ENCODE measurements around the gene PWP1.
"Not testable (repeated sequence)": the region's sequence is repeated elsewhere in the genome, so short reads cannot be mapped to it uniquely, and the experiment has no call there.

PWP1 gene

GRCh38 chr12:107668320-107669098, 17.1 kb upstream of the PWP1 start:
- Histone ChIP-seq H3K36me3 (ENCODE audit: control insufficient read depth in 2 of 2, insufficient read depth in 2 of 2, low read length in 2 of 2) (no peaks in the 10 kb centered on the region), H3K9me3 (ENCODE audit: control insufficient read depth in 2 of 2, low read length in 2 of 2) (no peaks in the 10 kb centered on the region), H3K4me1 (ENCODE audit: control insufficient read depth, insufficient read depth, low read length) (no peaks in the 10 kb centered on the region), H3K27ac (ENCODE audit: low read length) (no peak overlapping the region), H3K27me3 (ENCODE audit: control insufficient read depth in 1 of 2, insufficient read depth in 2 of 2, low read length in 2 of 2) (peaks cover 6 to 14% of the 10 kb centered on the region in 2 donors), H3K9ac (ENCODE audit: low read length in 2 of 2) (no peak overlapping the region), H3K4me3 (ENCODE audit: low read length in 2 of 2) (no peak overlapping the region)

GRCh38 chr12:107669946-107670345, 15.7 kb upstream of the PWP1 start:
- Histone ChIP-seq H3K4me3 (ENCODE audit: low read length in 2 of 2) (no peak overlapping the region), H3K9me3 (ENCODE audit: control insufficient read depth in 2 of 2, low read length in 2 of 2) (no peaks in the 10 kb centered on the region)

GRCh38 chr12:107670999-107671643, 14.5 kb upstream of the PWP1 start:
- Histone ChIP-seq H3K9me3 (ENCODE audit: control insufficient read depth in 2 of 2, low read length in 2 of 2) (no peaks in the 10 kb centered on the region), H3K27ac (ENCODE audit: low read length) (no peak overlapping the region), H3K4me3 (ENCODE audit: low read length in 2 of 2) (no peak overlapping the region), H3K9ac (ENCODE audit: low read length in 2 of 2) (no peak overlapping the region), H3K36me3 (ENCODE audit: control insufficient read depth in 2 of 2, insufficient read depth in 2 of 2, low read length in 2 of 2) (no peaks in the 10 kb centered on the region), H3K27me3 (ENCODE audit: control insufficient read depth in 1 of 2, insufficient read depth in 2 of 2, low read length in 2 of 2) (peaks cover 6 to 17% of the 10 kb centered on the region in 2 donors), H3K4me1 (ENCODE audit: control insufficient read depth, insufficient read depth, low read length) (no peaks in the 10 kb centered on the region)

More at GRCh38 chr12:107669946-107670345, 15.7 kb upstream of the PWP1 start:
- H3K36me3 ChIP-seq (ENCODE audit: control insufficient read depth in 2 of 2, insufficient read depth in 2 of 2, low read length in 2 of 2) = no peaks in the 10 kb centered on the region
- H3K27me3 ChIP-seq (ENCODE audit: control insufficient read depth in 1 of 2, insufficient read depth in 2 of 2, low read length in 2 of 2) = peaks cover 6 to 14% of the 10 kb centered on the region in 2 donors
- H3K4me1 ChIP-seq (ENCODE audit: control insufficient read depth, insufficient read depth, low read length) = no peaks in the 10 kb centered on the region
- no peak overlapping the region for H3K27ac ChIP-seq (ENCODE audit: low read length)
- no peak overlapping the region for H3K9ac ChIP-seq (ENCODE audit: low read length in 2 of 2)

GRCh38 chr12:107677671-107678070, 7.9 kb upstream of the PWP1 start:
- Histone ChIP-seq H3K27me3 (ENCODE audit: control insufficient read depth in 1 of 2, insufficient read depth in 2 of 2, low read length in 2 of 2) (peaks cover 0 to 16% of the 10 kb centered on the region in 2 donors), H3K4me3 (ENCODE audit: low read length in 2 of 2) (no peak overlapping the region), H3K9me3 (ENCODE audit: control insufficient read depth in 2 of 2, low read length in 2 of 2) (no peaks in the 10 kb centered on the region), H3K9ac (ENCODE audit: low read length in 2 of 2) (no peak overlapping the region), H3K27ac (ENCODE audit: low read length) (no peak overlapping the region), H3K36me3 (ENCODE audit: control insufficient read depth in 2 of 2, insufficient read depth in 2 of 2, low read length in 2 of 2) (no peaks in the 10 kb centered on the region), H3K4me1 (ENCODE audit: control insufficient read depth, insufficient read depth, low read length) (no peaks in the 10 kb centered on the region)

GRCh38 chr12:107679336-107679735, 6.3 kb upstream of the PWP1 start:
- Histone ChIP-seq H3K9ac (ENCODE audit: low read length in 2 of 2) (no peak overlapping the region), H3K36me3 (ENCODE audit: control insufficient read depth in 2 of 2, insufficient read depth in 2 of 2, low read length in 2 of 2) (no peaks in the 10 kb centered on the region), H3K27ac (ENCODE audit: low read length) (no peak overlapping the region), H3K27me3 (ENCODE audit: control insufficient read depth in 1 of 2, insufficient read depth in 2 of 2, low read length in 2 of 2) (peaks cover 0 to 16% of the 10 kb centered on the region in 2 donors), H3K9me3 (ENCODE audit: control insufficient read depth in 2 of 2, low read length in 2 of 2) (no peaks in the 10 kb centered on the region), H3K4me1 (ENCODE audit: control insufficient read depth, insufficient read depth, low read length) (no peaks in the 10 kb centered on the region), H3K4me3 (ENCODE audit: low read length in 2 of 2) (no peak overlapping the region)

- H3K9ac ChIP-seq (ENCODE audit: low read length in 2 of 2) = no peak overlapping the region
- H3K27ac ChIP-seq (ENCODE audit: low read length) = no peak overlapping the region
- H3K9me3 ChIP-seq (ENCODE audit: control insufficient read depth in 2 of 2, low read length in 2 of 2) = no peaks in the 10 kb centered on the region
- no peak overlapping the region for H3K4me3 ChIP-seq (ENCODE audit: low read length in 2 of 2)
- H3K4me1 ChIP-seq (ENCODE audit: control insufficient read depth, insufficient read depth, low read length) = peaks cover 10% of the 10 kb centered on the region
- H3K27me3 ChIP-seq (ENCODE audit: control insufficient read depth in 1 of 2, insufficient read depth in 2 of 2, low read length in 2 of 2) = peaks cover 0 to 13% of the 10 kb centered on the region in 2 donors
- no peaks in the 10 kb centered on the region for H3K36me3 ChIP-seq (ENCODE audit: control insufficient read depth in 2 of 2, insufficient read depth in 2 of 2, low read length in 2 of 2)
Measured at GRCh38 chr12:107681455-107681835, 4.2 kb upstream of the PWP1 start.

GRCh38 chr12:107681836-107682820, 3.5 kb upstream of the PWP1 start:
- H3K27ac ChIP-seq (ENCODE audit: low read length) = no peak overlapping the region
- H3K9me3 ChIP-seq (ENCODE audit: control insufficient read depth in 2 of 2, low read length in 2 of 2) = no peaks in the 10 kb centered on the region
- H3K36me3 ChIP-seq (ENCODE audit: control insufficient read depth in 2 of 2, insufficient read depth in 2 of 2, low read length in 2 of 2) = no peaks in the 10 kb centered on the region
- H3K27me3 ChIP-seq (ENCODE audit: control insufficient read depth in 1 of 2, insufficient read depth in 2 of 2, low read length in 2 of 2) = peaks cover 0 to 10% of the 10 kb centered on the region in 2 donors
- peaks cover 17% of the 10 kb centered on the region for H3K4me1 ChIP-seq (ENCODE audit: control insufficient read depth, insufficient read depth, low read length)
- no peak overlapping the region for H3K9ac ChIP-seq (ENCODE audit: low read length in 2 of 2)
- H3K4me3 ChIP-seq (ENCODE audit: low read length in 2 of 2) = no peak overlapping the region

- Histone ChIP-seq H3K27ac (ENCODE audit: low read length) (no peak overlapping the region), H3K9me3 (ENCODE audit: control insufficient read depth in 2 of 2, low read length in 2 of 2) (no peaks in the 10 kb centered on the region), H3K27me3 (ENCODE audit: control insufficient read depth in 1 of 2, insufficient read depth in 2 of 2, low read length in 2 of 2) (peaks cover 0 to 3% of the 10 kb centered on the region in 2 donors), H3K4me1 (ENCODE audit: control insufficient read depth, insufficient read depth, low read length) (peaks cover 21% of the 10 kb centered on the region), H3K36me3 (ENCODE audit: control insufficient read depth in 2 of 2, insufficient read depth in 2 of 2, low read length in 2 of 2) (peaks cover 5 to 10% of the 10 kb centered on the region in 2 donors), H3K4me3 (ENCODE audit: low read length in 2 of 2) (peak overlapping the region in 1 of 2 donors; percentile 87), H3K9ac (ENCODE audit: low read length in 2 of 2) (no peak overlapping the region)
Measured at GRCh38 chr12:107684029-107684795, 1.4 kb upstream of the PWP1 start.

- H3K27ac ChIP-seq (ENCODE audit: low read length) = peak overlapping the region; percentile 69
- H3K9me3 ChIP-seq (ENCODE audit: control insufficient read depth in 2 of 2, low read length in 2 of 2) = no peaks in the 10 kb centered on the region
- peak overlapping the region; percentile 84 to 96 for H3K9ac ChIP-seq (ENCODE audit: low read length in 2 of 2)
- peak overlapping the region; percentile 87 to 100 for H3K4me3 ChIP-seq (ENCODE audit: low read length in 2 of 2)
- H3K4me1 ChIP-seq (ENCODE audit: control insufficient read depth, insufficient read depth, low read length) = peaks cover 21% of the 10 kb centered on the region
- H3K27me3 ChIP-seq (ENCODE audit: control insufficient read depth in 1 of 2, insufficient read depth in 2 of 2, low read length in 2 of 2) = peaks cover 0 to 3% of the 10 kb centered on the region in 2 donors
- H3K36me3 ChIP-seq (ENCODE audit: control insufficient read depth in 2 of 2, insufficient read depth in 2 of 2, low read length in 2 of 2) = peaks cover 10 to 13% of the 10 kb centered on the region in 2 donors
Measured at GRCh38 chr12:107684990-107685359, 624 bp upstream of the PWP1 start.

GRCh38 chr12:107695772-107696171, 10.2 kb downstream of the PWP1 start:
- H3K4me3 ChIP-seq (ENCODE audit: low read length in 2 of 2); H3K4me1 ChIP-seq (ENCODE audit: control insufficient read depth, insufficient read depth, low read length); H3K27ac ChIP-seq (ENCODE audit: low read length); H3K27me3 ChIP-seq (ENCODE audit: control insufficient read depth in 1 of 2, insufficient read depth in 2 of 2, low read length in 2 of 2); H3K9ac ChIP-seq (ENCODE audit: low read length in 2 of 2); H3K9me3 ChIP-seq (ENCODE audit: control insufficient read depth in 2 of 2, low read length in 2 of 2): not testable (repeated sequence)
- peaks cover 65 to 67% of the 10 kb centered on the region in 2 donors for H3K36me3 ChIP-seq (ENCODE audit: control insufficient read depth in 2 of 2, insufficient read depth in 2 of 2, low read length in 2 of 2)

All from stomach smooth muscle (tissue), 2 donors.